H9 (cell line): ENCODE results near the gene AIPL1. TPM values are rescaled to one million over a fixed set of nuclear protein-coding genes. Genes with fewer than 3 reads are reported as not detected.

Source experiments
- DNase-seq: peaks from one replicate; pipeline ENCODE4 v3.0.0-alpha.2; 2017
- H2AFZ ChIP-seq: one replicate; pipeline ENCODE4 v1.6.1; 2013; ENCODE audit warnings: mild to moderate bottlenecking, low read length, control low read depth, moderate library complexity
- H2AK5ac ChIP-seq: 2 replicates; pipeline ENCODE4 v1.6.1; 2013; ENCODE audit warnings: low read length, control low read depth, mixed read lengths; ENCODE audit not compliant: insufficient read length
- H2BK120ac ChIP-seq: one replicate; pipeline ENCODE4 v1.6.1; 2013; ENCODE audit warnings: low read depth, mild to moderate bottlenecking, low read length, control low read depth, inconsistent platforms; ENCODE audit not compliant: poor library complexity, severe bottlenecking
- H2BK12ac ChIP-seq: 2 replicates; pipeline ENCODE4 v1.6.1; 2013; ENCODE audit warnings: low read length, control low read depth, mixed read lengths, low read depth; ENCODE audit not compliant: insufficient read length
- H2BK15ac ChIP-seq: 2 replicates; pipeline ENCODE4 v1.6.1; 2013; ENCODE audit warnings: low read depth, low read length, control low read depth
- H2BK20ac ChIP-seq: one replicate; pipeline ENCODE4 v1.6.1; 2013; ENCODE audit warnings: low read depth, mild to moderate bottlenecking, low read length, control low read depth, inconsistent platforms; ENCODE audit not compliant: poor library complexity, severe bottlenecking
- H2BK5ac ChIP-seq: 2 replicates; pipeline ENCODE4 v1.6.1; 2013; ENCODE audit warnings: low read length, control low read depth, mixed read lengths; ENCODE audit not compliant: insufficient read length
- H3K14ac ChIP-seq: 2 replicates; pipeline ENCODE4 v1.6.1; 2013; ENCODE audit warnings: low read length, control low read depth; ENCODE audit not compliant: insufficient read depth
- H3K18ac ChIP-seq: 2 replicates; pipeline ENCODE4 v1.6.1; 2013; ENCODE audit warnings: low read depth, mild to moderate bottlenecking, mixed read lengths, low read length, control low read depth; ENCODE audit not compliant: insufficient read length
- H3K23ac ChIP-seq: 2 replicates; pipeline ENCODE4 v1.6.1; 2013; ENCODE audit warnings: low read length, control low read depth, mixed read lengths, low read depth; ENCODE audit not compliant: insufficient read length
- H3K23me2 ChIP-seq: 2 replicates; pipeline ENCODE4 v1.6.1; 2013; ENCODE audit warnings: low read depth, mild to moderate bottlenecking, mixed read lengths, low read length, control low read depth; ENCODE audit not compliant: insufficient read length, poor library complexity, severe bottlenecking
- H3K27ac ChIP-seq: 2 replicates; pipeline ENCODE4 v1.5.1; 2013; ENCODE audit warnings: low read length, control low read depth, mixed read lengths, low read depth; ENCODE audit not compliant: insufficient read length
- H3K27me3 ChIP-seq: 2 replicates; pipeline ENCODE4 v1.6.1; 2013; ENCODE audit warnings: low read length, control low read depth, inconsistent platforms; ENCODE audit not compliant: insufficient read depth
- H3K4ac ChIP-seq: 2 replicates; pipeline ENCODE4 v1.6.1; 2013; ENCODE audit warnings: low read depth, mild to moderate bottlenecking, control low read depth, inconsistent platforms, low read length, moderate library complexity
- H3K4me1 ChIP-seq: 2 replicates; pipeline ENCODE4 v1.6.1; 2013; ENCODE audit warnings: low read length, control low read depth, inconsistent platforms; ENCODE audit not compliant: insufficient read depth
- H3K4me2 ChIP-seq: 2 replicates; pipeline ENCODE4 v1.6.1; 2013; ENCODE audit warnings: low read length, control low read depth, mixed read lengths; ENCODE audit not compliant: insufficient read length, insufficient read depth
- H3K56ac ChIP-seq: 2 replicates; pipeline ENCODE4 v1.6.1; 2013; ENCODE audit warnings: low read depth, mild to moderate bottlenecking, mixed read lengths, low read length, control low read depth; ENCODE audit not compliant: insufficient read length
- H3K79me1 ChIP-seq: 2 replicates; pipeline ENCODE4 v1.6.1; 2013; ENCODE audit warnings: low read depth, mild to moderate bottlenecking, moderate library complexity, low read length, control low read depth, inconsistent platforms; ENCODE audit not compliant: insufficient read depth, poor library complexity, severe bottlenecking
- H3K79me2 ChIP-seq: 2 replicates; pipeline ENCODE4 v1.6.1; 2013; ENCODE audit warnings: low read length, control low read depth, inconsistent platforms; ENCODE audit not compliant: insufficient read depth
- H3K9ac ChIP-seq: 2 replicates; pipeline ENCODE4 v1.6.1; 2013; ENCODE audit warnings: low read length, control low read depth, mixed read lengths; ENCODE audit not compliant: insufficient read length; ENCODE audit errors: extremely low read depth
- H3K9me3 ChIP-seq: one replicate; pipeline ENCODE4 v1.6.1; 2013; ENCODE audit warnings: low read depth, low read length, inconsistent platforms; ENCODE audit not compliant: control insufficient read depth
- H3T11ph ChIP-seq: one replicate; pipeline ENCODE4 v1.6.1; 2013; ENCODE audit warnings: mild to moderate bottlenecking, low read length, control low read depth, inconsistent platforms
- H4K20me1 ChIP-seq: one replicate; pipeline ENCODE4 v1.6.1; 2013; ENCODE audit not compliant: control insufficient read depth, insufficient read length, insufficient read depth
- H4K5ac ChIP-seq: 2 replicates; pipeline ENCODE4 v1.6.1; 2013; ENCODE audit warnings: low read depth, mild to moderate bottlenecking, mixed read lengths, low read length, control low read depth; ENCODE audit not compliant: insufficient read length
- H4K8ac ChIP-seq: replicated peaks from 2 replicates; pipeline ENCODE4 v1.6.1; 2013; ENCODE audit warnings: low read length, control low read depth, mixed read lengths, low read depth; ENCODE audit not compliant: insufficient read length
- H4K91ac ChIP-seq: 2 replicates; pipeline ENCODE4 v1.6.1; 2013; ENCODE audit warnings: low read depth, mild to moderate bottlenecking, moderate library complexity, mixed read lengths, low read length, control low read depth; ENCODE audit not compliant: insufficient read length
- H3K27ac Mint-ChIP-seq, 3 experiments: 2 replicates in 2 of 3; 3 replicates in 1 of 3; pipeline ENCODE4 v1.8.0; 2020 to 2021; ENCODE audit warnings: mixed read lengths in 3 of 3, mild to moderate bottlenecking in 1 of 3, moderate library complexity in 1 of 3
- H3K27me3 Mint-ChIP-seq: 2 replicates; pipeline ENCODE4 v1.8.0; 2021; ENCODE audit warnings: low read depth, mild to moderate bottlenecking, moderate library complexity, mixed read lengths
- H3K36me3 Mint-ChIP-seq, 3 experiments: 2 replicates in 2 of 3; 3 replicates in 1 of 3; pipeline ENCODE4 v1.8.0; 2020 to 2021; ENCODE audit warnings: low read depth in 3 of 3, mixed read lengths in 3 of 3; ENCODE audit not compliant: insufficient read depth in 1 of 3
- H3K4me1 Mint-ChIP-seq, 2 experiments: 2 replicates each; pipeline ENCODE4 v1.8.0; 2020; ENCODE audit warnings: mixed read lengths in 2 of 2
- H3K4me3 Mint-ChIP-seq, 2 experiments: 2 replicates in 1 of 2; 3 replicates in 1 of 2; pipeline ENCODE4 v1.8.0; 2020 to 2021; ENCODE audit warnings: mild to moderate bottlenecking in 2 of 2, mixed read lengths in 2 of 2, moderate library complexity in 1 of 2
- H3K9me3 Mint-ChIP-seq, 2 experiments: 2 replicates in 1 of 2; 3 replicates in 1 of 2; pipeline ENCODE4 v1.8.0; 2020; ENCODE audit warnings: mild to moderate bottlenecking in 2 of 2, mixed read lengths in 2 of 2, moderate library complexity in 1 of 2
- whole genome bisulfite sequencing: extraction: QIAGEN DNeasy Blood & Tissue Kit; methylation state at CpG from one replicate; pipeline ENCODE4 v1.1.7; 2013; ENCODE audit warnings: missing lambda C conversion rate, low lambda C conversion rate, mixed read lengths; ENCODE audit not compliant: insufficient read length; ENCODE audit errors: extremely low coverage; 5-methylcytosine and 5-hydroxymethylcytosine counted together
- total RNA-seq: library from RNA; stranded (reverse); gene quantifications from 2 replicates; pipeline ENCODE4 v1.2.1, GENCODE V29; 2021
- TF ChIP-seq, protein P1 (sequence below): fragments of 200-600 bp; sonication (generic); conservative IDR thresholded peaks from 3 replicates; pipeline ENCODE4 v1.8.0; 2021; ENCODE audit warnings: antibody characterized with exemption, mild to moderate bottlenecking

Gene AIPL1
- total RNA-seq, 1 experiment from 2014 or later = 0.57 TPM

DNA sequence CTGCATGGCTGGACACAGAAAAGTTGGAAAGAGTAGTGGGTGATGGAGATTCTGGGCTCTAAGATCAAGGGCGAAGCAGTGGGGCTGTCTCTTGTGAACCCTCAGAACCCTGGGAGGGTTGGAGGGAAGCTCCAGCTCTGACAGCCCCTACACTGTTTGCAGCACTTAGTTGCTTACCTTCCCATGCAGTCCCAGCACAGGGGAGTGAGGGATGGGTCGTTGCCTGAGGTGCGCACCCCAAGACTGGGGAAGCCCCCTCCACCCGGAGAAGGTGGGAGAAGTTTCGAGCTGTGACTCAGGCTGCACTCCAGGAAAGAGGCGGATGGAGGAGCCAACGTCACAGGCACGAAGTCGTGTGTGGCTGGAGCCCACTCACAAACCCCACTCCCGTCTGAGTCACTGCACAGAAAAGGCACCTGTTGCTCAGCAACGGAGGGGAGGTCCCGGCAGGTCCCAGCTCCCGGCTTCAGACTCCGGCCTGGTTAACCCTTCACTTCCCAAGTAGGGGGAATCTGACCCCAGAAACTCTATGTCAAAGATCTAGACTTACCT, 60.1 kb downstream of the AIPL1 start:
- no peak overlapping the region for H2BK120ac ChIP-seq
- H3K79me2 ChIP-seq = no peaks in the 10 kb centered on the region
- H3K4me2 ChIP-seq = peak overlapping the region; percentile 9
- DNase-seq = peak; percentile 71
- peaks cover 8% of the 10 kb centered on the region for H3K23me2 ChIP-seq
- H4K91ac ChIP-seq = no peak overlapping the region
- no peak overlapping the region for H3K27ac ChIP-seq
- no peak overlapping the region for H2BK5ac ChIP-seq
- H3K14ac ChIP-seq = no peak overlapping the region
- H3K4ac ChIP-seq = no peak overlapping the region
- H3K9me3 ChIP-seq = no peaks in the 10 kb centered on the region
- Mint-ChIP-seq H3K4me3 (peak overlapping the region; percentile 43 to 67), H3K4me1 (peaks cover 28% of the 10 kb centered on the region in 2 experiments), H3K9me3 (peaks cover 3 to 9% of the 10 kb centered on the region in 2 experiments; a peak in 2 of 5 replicates), H3K36me3 (peaks cover 0 to 12% (median 0%) of the 10 kb centered on the region in 3 experiments; a peak in 3 of 7 replicates), H3K27ac (peak overlapping the region in 1 of 3 experiments; percentile 61; a peak in 1 of 7 replicates), H3K27me3 (no peaks in the 10 kb centered on the region; the same call in 1 of the 2 replicates)
- no peak overlapping the region for H2BK12ac ChIP-seq
- no CpG with 5 or more reads among the region's 14 CpGs for WGBS
- H3K79me1 ChIP-seq = no peaks in the 10 kb centered on the region
- H3K4me1 ChIP-seq = peaks cover 3% of the 10 kb centered on the region; the same call in 1 of the 2 replicates
- H2AK5ac ChIP-seq = no peak overlapping the region
- no peak overlapping the region for H3T11ph ChIP-seq
- no peak overlapping the region for H2BK20ac ChIP-seq
- no peak overlapping the region for H4K5ac ChIP-seq
- H4K8ac ChIP-seq = no peak overlapping the region
- no peaks in the 10 kb centered on the region for H4K20me1 ChIP-seq
- no peak overlapping the region for H3K9ac ChIP-seq
- TF ChIP-seq, protein P1, sequence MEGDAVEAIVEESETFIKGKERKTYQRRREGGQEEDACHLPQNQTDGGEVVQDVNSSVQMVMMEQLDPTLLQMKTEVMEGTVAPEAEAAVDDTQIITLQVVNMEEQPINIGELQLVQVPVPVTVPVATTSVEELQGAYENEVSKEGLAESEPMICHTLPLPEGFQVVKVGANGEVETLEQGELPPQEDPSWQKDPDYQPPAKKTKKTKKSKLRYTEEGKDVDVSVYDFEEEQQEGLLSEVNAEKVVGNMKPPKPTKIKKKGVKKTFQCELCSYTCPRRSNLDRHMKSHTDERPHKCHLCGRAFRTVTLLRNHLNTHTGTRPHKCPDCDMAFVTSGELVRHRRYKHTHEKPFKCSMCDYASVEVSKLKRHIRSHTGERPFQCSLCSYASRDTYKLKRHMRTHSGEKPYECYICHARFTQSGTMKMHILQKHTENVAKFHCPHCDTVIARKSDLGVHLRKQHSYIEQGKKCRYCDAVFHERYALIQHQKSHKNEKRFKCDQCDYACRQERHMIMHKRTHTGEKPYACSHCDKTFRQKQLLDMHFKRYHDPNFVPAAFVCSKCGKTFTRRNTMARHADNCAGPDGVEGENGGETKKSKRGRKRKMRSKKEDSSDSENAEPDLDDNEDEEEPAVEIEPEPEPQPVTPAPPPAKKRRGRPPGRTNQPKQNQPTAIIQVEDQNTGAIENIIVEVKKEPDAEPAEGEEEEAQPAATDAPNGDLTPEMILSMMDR = no peak
- no peak overlapping the region for H2AFZ ChIP-seq
- no peak overlapping the region for H2BK15ac ChIP-seq
- no peak overlapping the region for H3K23ac ChIP-seq
- H3K27me3 ChIP-seq = no peaks in the 10 kb centered on the region
- H3K18ac ChIP-seq = peak overlapping the region; percentile 15
- H3K56ac ChIP-seq = no peak overlapping the region
